H9 (cell line): Measurements from ENCODE around the gene ETV5. TPM values are rescaled to one million over a fixed set of nuclear protein-coding genes. Genes with fewer than 3 reads are reported as not detected.

Source experiments
- DNase-seq: peaks from one replicate; pipeline ENCODE4 v3.0.0-alpha.2; 2017
- H2AFZ ChIP-seq: one replicate; pipeline ENCODE4 v1.6.1; 2013; ENCODE audit warnings: mild to moderate bottlenecking, low read length, control low read depth, moderate library complexity
- H2AK5ac ChIP-seq: 2 replicates; pipeline ENCODE4 v1.6.1; 2013; ENCODE audit warnings: low read length, control low read depth, mixed read lengths; ENCODE audit not compliant: insufficient read length
- H2BK120ac ChIP-seq: one replicate; pipeline ENCODE4 v1.6.1; 2013; ENCODE audit warnings: low read depth, mild to moderate bottlenecking, low read length, control low read depth, inconsistent platforms; ENCODE audit not compliant: poor library complexity, severe bottlenecking
- H2BK12ac ChIP-seq: 2 replicates; pipeline ENCODE4 v1.6.1; 2013; ENCODE audit warnings: low read length, control low read depth, mixed read lengths, low read depth; ENCODE audit not compliant: insufficient read length
- H2BK15ac ChIP-seq: 2 replicates; pipeline ENCODE4 v1.6.1; 2013; ENCODE audit warnings: low read depth, low read length, control low read depth
- H2BK20ac ChIP-seq: one replicate; pipeline ENCODE4 v1.6.1; 2013; ENCODE audit warnings: low read depth, mild to moderate bottlenecking, low read length, control low read depth, inconsistent platforms; ENCODE audit not compliant: poor library complexity, severe bottlenecking
- H2BK5ac ChIP-seq: 2 replicates; pipeline ENCODE4 v1.6.1; 2013; ENCODE audit warnings: low read length, control low read depth, mixed read lengths; ENCODE audit not compliant: insufficient read length
- H3K14ac ChIP-seq: 2 replicates; pipeline ENCODE4 v1.6.1; 2013; ENCODE audit warnings: low read length, control low read depth; ENCODE audit not compliant: insufficient read depth
- H3K18ac ChIP-seq: 2 replicates; pipeline ENCODE4 v1.6.1; 2013; ENCODE audit warnings: low read depth, mild to moderate bottlenecking, mixed read lengths, low read length, control low read depth; ENCODE audit not compliant: insufficient read length
- H3K23ac ChIP-seq: 2 replicates; pipeline ENCODE4 v1.6.1; 2013; ENCODE audit warnings: low read length, control low read depth, mixed read lengths, low read depth; ENCODE audit not compliant: insufficient read length
- H3K23me2 ChIP-seq: 2 replicates; pipeline ENCODE4 v1.6.1; 2013; ENCODE audit warnings: low read depth, mild to moderate bottlenecking, mixed read lengths, low read length, control low read depth; ENCODE audit not compliant: insufficient read length, poor library complexity, severe bottlenecking
- H3K27ac ChIP-seq: 2 replicates; pipeline ENCODE4 v1.5.1; 2013; ENCODE audit warnings: low read length, control low read depth, mixed read lengths, low read depth; ENCODE audit not compliant: insufficient read length
- H3K27me3 ChIP-seq: 2 replicates; pipeline ENCODE4 v1.6.1; 2013; ENCODE audit warnings: low read length, control low read depth, inconsistent platforms; ENCODE audit not compliant: insufficient read depth
- H3K4ac ChIP-seq: 2 replicates; pipeline ENCODE4 v1.6.1; 2013; ENCODE audit warnings: low read depth, mild to moderate bottlenecking, control low read depth, inconsistent platforms, low read length, moderate library complexity
- H3K4me1 ChIP-seq: 2 replicates; pipeline ENCODE4 v1.6.1; 2013; ENCODE audit warnings: low read length, control low read depth, inconsistent platforms; ENCODE audit not compliant: insufficient read depth
- H3K4me2 ChIP-seq: 2 replicates; pipeline ENCODE4 v1.6.1; 2013; ENCODE audit warnings: low read length, control low read depth, mixed read lengths; ENCODE audit not compliant: insufficient read length, insufficient read depth
- H3K56ac ChIP-seq: 2 replicates; pipeline ENCODE4 v1.6.1; 2013; ENCODE audit warnings: low read depth, mild to moderate bottlenecking, mixed read lengths, low read length, control low read depth; ENCODE audit not compliant: insufficient read length
- H3K79me1 ChIP-seq: 2 replicates; pipeline ENCODE4 v1.6.1; 2013; ENCODE audit warnings: low read depth, mild to moderate bottlenecking, moderate library complexity, low read length, control low read depth, inconsistent platforms; ENCODE audit not compliant: insufficient read depth, poor library complexity, severe bottlenecking
- H3K79me2 ChIP-seq: 2 replicates; pipeline ENCODE4 v1.6.1; 2013; ENCODE audit warnings: low read length, control low read depth, inconsistent platforms; ENCODE audit not compliant: insufficient read depth
- H3K9ac ChIP-seq: 2 replicates; pipeline ENCODE4 v1.6.1; 2013; ENCODE audit warnings: low read length, control low read depth, mixed read lengths; ENCODE audit not compliant: insufficient read length; ENCODE audit errors: extremely low read depth
- H3K9me3 ChIP-seq: one replicate; pipeline ENCODE4 v1.6.1; 2013; ENCODE audit warnings: low read depth, low read length, inconsistent platforms; ENCODE audit not compliant: control insufficient read depth
- H3T11ph ChIP-seq: one replicate; pipeline ENCODE4 v1.6.1; 2013; ENCODE audit warnings: mild to moderate bottlenecking, low read length, control low read depth, inconsistent platforms
- H4K20me1 ChIP-seq: one replicate; pipeline ENCODE4 v1.6.1; 2013; ENCODE audit not compliant: control insufficient read depth, insufficient read length, insufficient read depth
- H4K5ac ChIP-seq: 2 replicates; pipeline ENCODE4 v1.6.1; 2013; ENCODE audit warnings: low read depth, mild to moderate bottlenecking, mixed read lengths, low read length, control low read depth; ENCODE audit not compliant: insufficient read length
- H4K8ac ChIP-seq: replicated peaks from 2 replicates; pipeline ENCODE4 v1.6.1; 2013; ENCODE audit warnings: low read length, control low read depth, mixed read lengths, low read depth; ENCODE audit not compliant: insufficient read length
- H4K91ac ChIP-seq: 2 replicates; pipeline ENCODE4 v1.6.1; 2013; ENCODE audit warnings: low read depth, mild to moderate bottlenecking, moderate library complexity, mixed read lengths, low read length, control low read depth; ENCODE audit not compliant: insufficient read length
- H3K27ac Mint-ChIP-seq, 3 experiments: 2 replicates in 2 of 3; 3 replicates in 1 of 3; pipeline ENCODE4 v1.8.0; 2020 to 2021; ENCODE audit warnings: mixed read lengths in 3 of 3, mild to moderate bottlenecking in 1 of 3, moderate library complexity in 1 of 3
- H3K27me3 Mint-ChIP-seq: 2 replicates; pipeline ENCODE4 v1.8.0; 2021; ENCODE audit warnings: low read depth, mild to moderate bottlenecking, moderate library complexity, mixed read lengths
- H3K36me3 Mint-ChIP-seq, 3 experiments: 2 replicates in 2 of 3; 3 replicates in 1 of 3; pipeline ENCODE4 v1.8.0; 2020 to 2021; ENCODE audit warnings: low read depth in 3 of 3, mixed read lengths in 3 of 3; ENCODE audit not compliant: insufficient read depth in 1 of 3
- H3K4me1 Mint-ChIP-seq, 2 experiments: 2 replicates each; pipeline ENCODE4 v1.8.0; 2020; ENCODE audit warnings: mixed read lengths in 2 of 2
- H3K4me3 Mint-ChIP-seq, 2 experiments: 2 replicates in 1 of 2; 3 replicates in 1 of 2; pipeline ENCODE4 v1.8.0; 2020 to 2021; ENCODE audit warnings: mild to moderate bottlenecking in 2 of 2, mixed read lengths in 2 of 2, moderate library complexity in 1 of 2
- H3K9me3 Mint-ChIP-seq, 2 experiments: 2 replicates in 1 of 2; 3 replicates in 1 of 2; pipeline ENCODE4 v1.8.0; 2020; ENCODE audit warnings: mild to moderate bottlenecking in 2 of 2, mixed read lengths in 2 of 2, moderate library complexity in 1 of 2
- CTCF ChIP-seq: fragments of 200-600 bp; sonication (generic); conservative IDR thresholded peaks from 3 replicates; pipeline ENCODE4 v1.8.0; 2021; ENCODE audit warnings: antibody characterized with exemption, mild to moderate bottlenecking
- WGBS: extraction: QIAGEN DNeasy Blood & Tissue Kit; methylation state at CpG from one replicate; pipeline ENCODE4 v1.1.7; 2013; ENCODE audit warnings: missing lambda C conversion rate, low lambda C conversion rate, mixed read lengths; ENCODE audit not compliant: insufficient read length; ENCODE audit errors: extremely low coverage; 5-methylcytosine and 5-hydroxymethylcytosine counted together
- total RNA-seq: library from RNA; stranded (reverse); gene quantifications from 2 replicates; pipeline ENCODE4 v1.2.1, GENCODE V29; 2021

The ETV5 gene
- total RNA-seq, 1 experiment from 2014 or later = 7.7 TPM

- H4K20me1 ChIP-seq = no peaks in the 10 kb centered on the region
- H2AFZ ChIP-seq = no peak overlapping the region
- H2BK15ac ChIP-seq = no peak overlapping the region
- no peak for TF ChIP-seq CTCF
- H3K56ac ChIP-seq = no peak overlapping the region
- Mint-ChIP-seq H3K4me3 (no peak overlapping the region), H3K36me3 (peaks cover 0 to 5% (median 0%) of the 10 kb centered on the region in 3 experiments; a peak in 1 of 7 replicates), H3K9me3 (no peaks in the 10 kb centered on the region), H3K27me3 (peaks cover 10% of the 10 kb centered on the region), H3K27ac (no peak overlapping the region), H3K4me1 (peaks cover 11 to 12% of the 10 kb centered on the region in 2 experiments; a peak in 3 of 4 replicates)
- no peak overlapping the region for H2BK120ac ChIP-seq
- DNase-seq = no peak
- no peaks in the 10 kb centered on the region; the same call in 1 of the 2 replicates for H3K27me3 ChIP-seq
- H2BK20ac ChIP-seq = no peak overlapping the region
- no peak overlapping the region for H3K4me2 ChIP-seq
- no peak overlapping the region for H4K91ac ChIP-seq
- no peaks in the 10 kb centered on the region for H3K9me3 ChIP-seq
- H3K14ac ChIP-seq = no peak overlapping the region
- H4K5ac ChIP-seq = no peak overlapping the region
- H3T11ph ChIP-seq = no peak overlapping the region
- no peak overlapping the region for H2BK5ac ChIP-seq
- H4K8ac ChIP-seq = no peak overlapping the region
- no peak overlapping the region for H3K23ac ChIP-seq
- no peak overlapping the region for H3K9ac ChIP-seq
- WGBS = no CpG with 5 or more reads among the region's 3 CpGs
- H2BK12ac ChIP-seq = no peak overlapping the region
- H2AK5ac ChIP-seq = no peak overlapping the region
- no peaks in the 10 kb centered on the region for H3K23me2 ChIP-seq
- H3K79me1 ChIP-seq = no peaks in the 10 kb centered on the region
- H3K27ac ChIP-seq = no peak overlapping the region
- H3K4me1 ChIP-seq = no peaks in the 10 kb centered on the region
- no peak overlapping the region for H3K18ac ChIP-seq
- H3K4ac ChIP-seq = no peak overlapping the region
- H3K79me2 ChIP-seq = no peaks in the 10 kb centered on the region
Observed at GRCh38 chr3:186044427-186044826, 64.5 kb downstream of the ETV5 start.
